Smooth muscle cell (in vitro differentiated cells): ENCODE measurements around the gene GCNT4. TPM values are rescaled to one million over a fixed set of nuclear protein-coding genes. Genes with fewer than 3 reads are reported as not detected.
"Not testable (repeated sequence)": the region's sequence is repeated elsewhere in the genome, so short reads cannot be mapped to it uniquely, and the experiment has no call there.

Experiments used
- DNase-seq: peaks from one replicate; lab custom pipeline; 2025; ENCODE audit not compliant: unreplicated experiment; lab: John Stamatoyannopoulos, UW
- H2AFZ ChIP-seq: fragments of 200-600 bp; sonication (generic); 2 replicates; pipeline ENCODE4 v1.6.0; 2016; ENCODE audit warnings: antibody characterized with exemption, low read depth, mild to moderate bottlenecking
- H3F3A ChIP-seq: fragments of 200-600 bp; sonication (generic); 2 replicates; pipeline ENCODE4 v1.6.0; 2017; ENCODE audit warnings: antibody characterized with exemption, low read depth
- H3K27ac ChIP-seq: fragments of 200-600 bp; sonication (generic); 2 replicates; pipeline ENCODE4 v1.5.1; 2016; ENCODE audit warnings: low read depth, mild to moderate bottlenecking
- H3K27me3 ChIP-seq: fragments of 200-600 bp; sonication (generic); 2 replicates; pipeline ENCODE4 v1.6.1; 2016; ENCODE audit warnings: low read depth, mild to moderate bottlenecking
- H3K36me3 ChIP-seq: fragments of 200-600 bp; sonication (generic); 2 replicates; pipeline ENCODE4 v1.5.1; 2016; ENCODE audit warnings: low read depth
- H3K4me1 ChIP-seq: fragments of 200-600 bp; sonication (generic); 2 replicates; pipeline ENCODE4 v1.5.1; 2016; ENCODE audit warnings: low read depth
- H3K4me2 ChIP-seq: fragments of 200-600 bp; sonication (generic); 2 replicates; pipeline ENCODE4 v1.6.0; 2016; ENCODE audit warnings: mild to moderate bottlenecking
- H3K4me3 ChIP-seq: fragments of 200-600 bp; sonication (generic); 2 replicates; pipeline ENCODE4 v1.5.1; 2016; ENCODE audit warnings: mild to moderate bottlenecking
- H3K79me2 ChIP-seq: fragments of 200-600 bp; sonication (generic); 2 replicates; pipeline ENCODE4 v1.6.0; 2016; ENCODE audit warnings: low read depth, mild to moderate bottlenecking
- H3K9ac ChIP-seq: fragments of 200-600 bp; sonication (generic); 2 replicates; pipeline ENCODE4 v1.6.0; 2016; ENCODE audit warnings: low read depth
- H3K9me3 ChIP-seq: fragments of 200-600 bp; sonication (generic); replicated peaks from 2 replicates; pipeline ENCODE4 v1.5.1; 2016; ENCODE audit warnings: low read depth
- H4K20me1 ChIP-seq: fragments of 200-600 bp; sonication (generic); 2 replicates; pipeline ENCODE4 v1.6.0; 2016; ENCODE audit warnings: low read depth
- CTCF ChIP-seq: fragments of 200-600 bp; sonication (generic); IDR thresholded peaks from 2 replicates; pipeline ENCODE4 v1.5.1; 2017; ENCODE audit warnings: borderline replicate concordance, mild to moderate bottlenecking, antibody characterized with exemption; ENCODE audit not compliant: insufficient read depth, poor library complexity, severe bottlenecking
- WGBS: methylation state at CpG from one replicate; pipeline ENCODE4 v1.1.7; 2016; ENCODE audit warnings: low lambda C conversion rate; 5-methylcytosine and 5-hydroxymethylcytosine counted together
- polyA plus RNA-seq: library from polyadenylated mRNA; unstranded; fragments of >200 nt; fragmentation: Nextera tagmentation; extraction: Ambion mirVana; gene quantifications from 2 replicates; pipeline ENCODE4 v1.2.1, GENCODE V29; 2016
- total RNA-seq: library from RNA; depleted of rRNA; stranded (reverse); fragments of >200 nt; gene quantifications from 2 replicates; pipeline ENCODE4 v1.2.3, GENCODE V29; 2014

GCNT4 gene
- total and polyA plus RNA-seq, 2 experiments from 2014 or later, result 0.54 to 15.6 TPM

GRCh38 chr5:75089137-75089536, 36.8 kb upstream of the GCNT4 start:
- Histone ChIP-seq H3K27me3 (no peaks in the 10 kb centered on the region), H3K79me2 (no peaks in the 10 kb centered on the region), H4K20me1 (no peaks in the 10 kb centered on the region), H3K27ac (peak overlapping the region; percentile 45), H3F3A (no peaks in the 10 kb centered on the region), H3K9ac (no peak overlapping the region), H2AFZ (no peak overlapping the region), H3K9me3 (no peaks in the 10 kb centered on the region), H3K36me3 (no peaks in the 10 kb centered on the region), H3K4me2 (no peak overlapping the region), H3K4me1 (no peaks in the 10 kb centered on the region), H3K4me3 (no peak overlapping the region)
- no peak for TF ChIP-seq CTCF
- 65% methylated on average over 1 of the region's 1 CpG for WGBS
- DNase-seq, result no peak

- no peaks in the 10 kb centered on the region for H3K36me3 ChIP-seq
- no peak overlapping the region for H2AFZ ChIP-seq
- DNase-seq, result no peak
- no peaks in the 10 kb centered on the region for H3K27me3 ChIP-seq
- no peak overlapping the region for H3K4me3 ChIP-seq
- no peak for TF ChIP-seq CTCF
- H3K9me3 ChIP-seq, result no peaks in the 10 kb centered on the region
- no peaks in the 10 kb centered on the region for H3F3A ChIP-seq
- no peak overlapping the region for H3K4me2 ChIP-seq
- no peaks in the 10 kb centered on the region for H3K79me2 ChIP-seq
- 95% methylated on average over 3 of the region's 3 CpGs for WGBS
- H4K20me1 ChIP-seq, result no peaks in the 10 kb centered on the region
- no peaks in the 10 kb centered on the region for H3K4me1 ChIP-seq
- H3K27ac ChIP-seq, result peak overlapping the region; percentile 45
- H3K9ac ChIP-seq, result no peak overlapping the region
These were observed 36.3 kb upstream of the GCNT4 start for GRCh38 chr5:75088648-75089047.

GRCh38 chr5:75081510-75081909, 29.2 kb upstream of the GCNT4 start:
- Histone ChIP-seq H3K36me3 (no peaks in the 10 kb centered on the region), H3K79me2 (no peaks in the 10 kb centered on the region), H2AFZ (no peak overlapping the region), H3F3A (no peaks in the 10 kb centered on the region), H3K27me3 (no peaks in the 10 kb centered on the region), H3K27ac (no peak overlapping the region), H3K9me3 (no peaks in the 10 kb centered on the region), H3K4me1 (no peaks in the 10 kb centered on the region), H3K4me3 (no peak overlapping the region), H3K9ac (no peak overlapping the region), H3K4me2 (no peak overlapping the region), H4K20me1 (no peaks in the 10 kb centered on the region)
- TF ChIP-seq CTCF, result no peak
- 91% methylated on average over 2 of the region's 2 CpGs for WGBS
- DNase-seq, result no peak

- not testable (repeated sequence) for H3K4me3 ChIP-seq, H3K9ac ChIP-seq, H3F3A ChIP-seq, H2AFZ ChIP-seq, H3K27ac ChIP-seq, H4K20me1 ChIP-seq, H3K4me2 ChIP-seq, H3K79me2 ChIP-seq, H3K9me3 ChIP-seq, H3K27me3 ChIP-seq, H3K4me1 ChIP-seq, DNase-seq, H3K36me3 ChIP-seq
- WGBS, result 85% methylated on average over 3 of the region's 3 CpGs
These were observed 27.0 kb upstream of the GCNT4 start for GRCh38 chr5:75079346-75079745.
